ENCODE measurements around the gene AHSP.
A peak's percentile ranks its signal among the peaks of the same experiment; 100 is the strongest.
"Not testable (repeated sequence)": the region's sequence is repeated elsewhere in the genome, so short reads cannot be mapped to it uniquely, and the experiment has no call there.

Gene AHSP

DNA sequence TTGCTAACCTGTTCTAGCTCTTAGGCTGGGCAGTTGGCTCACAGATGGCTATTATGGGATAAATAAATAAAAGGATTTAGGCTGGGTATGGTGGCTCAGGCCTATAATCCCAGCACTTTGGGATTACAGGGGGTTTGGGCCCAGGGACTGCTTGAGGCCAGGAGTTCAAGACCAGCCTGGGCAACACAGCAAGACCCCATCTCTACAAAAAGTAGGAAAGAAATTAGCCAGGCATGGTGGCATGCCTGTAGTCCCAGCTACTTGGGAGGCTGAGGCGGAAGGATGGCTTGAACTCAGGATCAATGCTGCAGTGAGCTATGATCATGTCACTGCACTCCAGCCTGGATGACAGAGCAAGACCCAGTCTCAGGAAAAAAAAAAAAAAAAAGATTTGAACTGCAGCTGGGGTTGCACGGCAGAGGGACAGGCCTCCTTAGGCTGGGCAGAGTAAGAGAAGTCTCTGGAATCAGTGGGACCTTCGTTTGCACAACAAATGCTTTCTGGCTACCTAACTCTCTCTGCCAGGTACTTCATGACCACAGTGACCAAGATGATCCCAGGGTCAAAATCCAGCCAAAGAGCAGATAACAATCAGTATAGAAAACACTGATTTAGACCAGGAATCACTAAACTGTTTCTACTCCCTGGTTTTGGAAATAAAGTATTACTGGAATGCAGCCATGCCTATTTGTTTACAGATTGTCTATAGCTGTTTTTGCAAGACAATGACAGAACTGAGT is 26.3 kb upstream of the AHSP start:
- DNase-seq, result no peak

DNA sequence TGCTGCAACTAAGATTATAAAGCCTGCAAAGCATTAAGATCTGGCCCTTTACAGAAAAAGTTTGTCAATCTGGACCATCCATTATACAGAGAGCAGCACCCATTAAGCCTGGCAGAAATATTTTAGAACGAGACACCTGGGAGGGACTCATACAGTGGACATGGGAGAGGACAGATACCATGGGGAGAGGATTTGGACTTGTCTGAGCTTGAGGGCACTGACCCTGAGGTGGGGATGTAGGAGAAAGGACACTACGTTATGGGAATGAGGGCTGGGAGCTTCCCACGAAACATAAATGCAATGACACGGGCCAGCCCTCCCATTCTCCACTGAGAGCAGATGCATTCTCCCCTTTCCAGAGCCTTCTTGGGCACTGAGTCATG is 25.7 kb upstream of the AHSP start:
- no peak for DNase-seq

DNA sequence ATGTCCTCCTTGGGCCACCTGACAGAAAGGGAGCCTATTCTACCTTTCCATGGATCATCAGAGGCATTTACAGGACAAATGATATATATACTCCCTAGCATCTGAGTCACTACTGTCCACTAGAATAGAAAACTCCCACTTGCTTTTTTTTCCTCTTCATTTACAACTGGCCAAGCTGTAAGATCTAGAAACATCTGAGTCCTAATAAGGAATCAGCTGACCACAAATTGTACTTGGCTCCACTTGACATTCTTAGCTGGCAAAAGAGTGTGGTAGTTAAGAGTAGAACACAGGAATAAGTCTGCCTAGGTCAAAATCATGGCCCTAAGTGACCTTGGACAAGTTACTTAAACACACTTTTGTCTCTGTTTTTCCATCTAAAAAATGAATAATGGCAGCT is 24.7 kb upstream of the AHSP start:
- DNase-seq, result no peak

DNA sequence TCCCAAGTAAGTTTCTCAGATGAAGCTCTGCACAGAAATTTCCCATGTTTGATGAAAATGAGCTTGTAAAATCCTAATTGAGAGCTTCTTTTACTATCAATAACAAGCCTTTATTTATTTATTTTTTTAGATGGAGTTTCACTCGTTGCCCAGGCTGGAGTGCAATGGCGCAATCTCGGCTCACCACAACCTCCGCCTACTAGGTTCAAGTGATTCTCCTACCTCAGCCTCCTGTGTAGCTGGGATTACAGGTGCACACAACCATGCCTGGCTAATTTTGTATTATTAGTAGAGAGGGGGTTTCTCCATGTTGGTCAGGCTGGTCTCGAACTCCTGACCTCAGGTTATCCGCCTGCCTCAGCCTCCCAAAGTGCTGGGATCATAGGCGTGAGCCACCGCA is 24.1 kb upstream of the AHSP start:
- DNase-seq, result not testable (repeated sequence)

GRCh38 chr16:31504159-31504558 is 23.5 kb upstream of the AHSP start:
- no peak for DNase-seq

GRCh38 chr16:31505483-31505882 is 22.2 kb upstream of the AHSP start:
- no peak for DNase-seq

GRCh38 chr16:31507617-31507928 is 20.1 kb upstream of the AHSP start:
- no peak for DNase-seq

- peak; percentile 93 for DNase-seq
These were observed 19.6 kb upstream of the AHSP start, which contains the start of gene RUSF1 for GRCh38 chr16:31507929-31508705. TSS of gene RUSF1 (minus strand) at chr16:31508391. CDS start at chr16:31508373, 18 bp downstream.

DNA sequence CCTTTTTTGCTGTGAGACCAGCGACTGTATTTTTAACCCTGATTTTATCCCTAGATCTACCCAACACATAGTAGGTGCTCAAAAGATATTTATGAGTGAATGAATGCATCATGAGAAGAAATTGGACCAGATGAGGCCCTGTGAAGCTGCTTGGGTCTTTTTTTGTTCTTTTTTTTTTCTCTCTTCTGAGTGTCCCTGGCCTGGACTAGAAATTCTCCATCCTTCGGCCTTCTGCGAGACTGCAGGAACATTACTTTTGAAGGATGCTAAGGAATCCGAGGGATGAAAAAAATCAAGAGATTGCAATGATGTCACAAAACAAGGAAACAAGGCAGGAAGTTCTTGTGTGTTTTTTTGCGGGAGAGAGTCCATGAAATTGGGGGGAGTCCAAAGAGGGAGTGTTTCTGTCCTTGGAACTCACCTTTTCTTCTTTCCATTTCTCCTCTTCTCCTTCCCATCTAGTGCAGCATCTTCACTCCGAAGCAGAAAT is 18.9 kb upstream of the AHSP start:
- DNase-seq, result no peak

DNA sequence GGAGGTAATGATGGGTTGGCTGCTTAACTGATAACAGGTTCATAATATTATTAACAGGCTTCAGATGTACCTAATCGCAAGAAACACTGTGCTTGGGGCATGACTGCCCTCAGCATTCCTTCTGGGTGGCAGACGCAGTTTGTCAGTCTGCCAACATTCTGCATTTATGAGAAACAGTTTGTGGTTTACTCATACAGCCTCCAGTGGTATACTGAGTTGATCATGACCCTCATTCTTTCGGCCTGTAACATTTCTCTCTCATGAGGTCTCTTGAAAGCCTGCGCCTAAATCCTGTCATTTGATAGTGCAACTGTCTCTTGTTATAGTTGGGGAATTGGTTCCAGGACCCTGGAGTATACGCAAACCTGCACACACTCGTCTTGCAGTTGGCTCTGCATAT is 14.6 kb upstream of the AHSP start:
- DNase-seq, result no peak

DNA sequence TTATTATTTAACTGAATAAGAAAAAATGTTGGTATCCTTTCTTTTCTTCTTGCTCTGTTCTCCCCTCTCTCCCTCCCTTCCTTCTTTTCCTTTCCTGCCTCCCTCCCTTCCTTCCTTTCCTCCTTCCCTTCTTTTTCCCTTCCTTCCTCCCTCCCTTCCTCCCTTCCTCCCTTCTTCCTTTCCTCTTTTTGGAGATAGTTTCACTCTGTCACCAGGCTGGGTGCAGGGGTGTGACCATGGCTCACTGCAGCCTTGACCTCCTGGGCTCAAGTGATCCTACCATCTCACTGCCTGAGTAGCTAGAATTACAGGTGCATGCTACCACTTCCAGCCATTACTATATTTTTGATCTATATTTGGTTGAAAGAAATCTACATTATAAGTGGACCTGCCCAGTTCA is 13.8 kb upstream of the AHSP start:
- DNase-seq, result no peak

DNA sequence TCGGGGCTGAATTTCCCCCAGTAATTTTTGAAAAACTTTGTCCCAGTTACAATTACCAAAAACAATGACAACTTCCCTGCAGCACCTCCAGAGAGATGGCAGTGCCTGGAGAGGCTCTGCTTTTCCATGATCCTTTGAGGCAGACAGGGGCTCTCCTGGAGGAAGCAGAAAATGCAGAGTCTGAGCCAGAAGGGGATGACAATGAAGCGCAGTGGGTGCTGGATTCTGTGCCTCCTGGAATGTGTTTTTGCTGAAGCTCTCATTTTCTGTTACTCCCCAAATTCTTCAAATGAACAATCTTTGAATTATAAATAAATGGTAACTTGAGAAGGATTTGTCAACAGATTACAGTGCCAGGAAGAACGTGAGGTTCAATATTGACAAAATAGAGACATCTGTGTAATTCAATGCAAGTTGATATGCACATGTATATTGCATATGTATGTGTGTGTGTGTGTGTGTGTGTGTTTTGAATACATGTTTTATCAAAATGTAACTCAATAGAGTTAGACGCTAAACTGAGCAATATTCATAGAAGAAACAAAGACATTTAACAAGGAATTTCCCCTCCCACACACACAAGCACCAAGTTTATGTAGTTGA is 9.8 kb upstream of the AHSP start:
- DNase-seq, result no peak

DNA sequence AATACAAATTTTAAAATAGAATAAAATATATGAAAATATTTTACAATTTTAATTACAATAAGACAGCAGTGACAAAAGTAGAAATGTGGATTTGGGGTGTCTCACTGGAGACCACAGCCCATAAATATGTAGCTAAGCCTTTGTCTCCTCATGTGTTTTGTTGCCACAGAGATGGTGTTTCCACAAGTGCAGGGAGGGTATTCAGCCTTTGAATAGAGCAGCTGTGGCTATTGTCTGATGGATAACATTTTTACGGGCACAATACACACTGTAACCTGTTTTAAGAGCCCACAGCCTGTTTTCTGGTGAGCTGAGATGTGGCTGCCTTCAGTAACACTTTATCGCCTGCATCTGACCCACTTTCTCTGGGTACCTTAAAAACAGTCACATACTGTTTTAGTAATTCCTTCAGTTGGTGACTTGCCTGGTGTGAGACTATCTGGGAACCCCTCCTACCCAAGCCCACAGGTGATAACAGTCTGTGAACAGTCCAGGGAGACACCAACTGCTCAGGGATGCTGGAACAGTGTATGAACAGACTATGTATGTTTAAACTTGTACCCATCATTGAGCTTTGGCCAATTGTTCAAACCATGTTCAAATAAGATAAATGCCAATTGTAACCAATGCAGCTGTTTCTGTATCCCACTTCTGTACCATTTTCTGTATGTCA is 7.8 kb upstream of the AHSP start:
- no peak for DNase-seq

DNA sequence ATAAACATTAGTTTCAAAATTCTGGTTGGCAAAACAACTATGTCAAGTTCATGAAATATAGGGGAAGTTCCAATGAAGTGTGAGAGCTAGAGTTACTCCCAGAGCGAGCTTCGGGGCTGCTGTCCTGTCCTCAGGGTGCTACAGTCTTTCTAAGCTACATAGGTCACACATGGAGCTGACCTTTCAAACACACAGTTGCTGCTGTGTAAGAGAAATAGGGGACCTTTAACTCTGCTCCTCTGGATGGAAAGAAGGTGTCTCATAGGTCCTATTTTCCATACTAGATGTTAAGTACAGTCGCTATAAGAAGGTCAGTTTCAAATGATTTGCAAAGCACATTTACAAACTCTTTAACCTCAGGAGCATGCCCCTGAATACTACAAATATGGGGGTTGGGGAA is 6.3 kb upstream of the AHSP start:
- no peak for DNase-seq

GRCh38 chr16:31522071-31522470 is 5.6 kb upstream of the AHSP start:
- DNase-seq, result no peak

- not testable (repeated sequence) for DNase-seq
These were observed 3.9 kb upstream of the AHSP start for GRCh38 chr16:31523768-31524167.

GRCh38 chr16:31525113-31525512 is 2.6 kb upstream of the AHSP start:
- no peak for DNase-seq

DNA sequence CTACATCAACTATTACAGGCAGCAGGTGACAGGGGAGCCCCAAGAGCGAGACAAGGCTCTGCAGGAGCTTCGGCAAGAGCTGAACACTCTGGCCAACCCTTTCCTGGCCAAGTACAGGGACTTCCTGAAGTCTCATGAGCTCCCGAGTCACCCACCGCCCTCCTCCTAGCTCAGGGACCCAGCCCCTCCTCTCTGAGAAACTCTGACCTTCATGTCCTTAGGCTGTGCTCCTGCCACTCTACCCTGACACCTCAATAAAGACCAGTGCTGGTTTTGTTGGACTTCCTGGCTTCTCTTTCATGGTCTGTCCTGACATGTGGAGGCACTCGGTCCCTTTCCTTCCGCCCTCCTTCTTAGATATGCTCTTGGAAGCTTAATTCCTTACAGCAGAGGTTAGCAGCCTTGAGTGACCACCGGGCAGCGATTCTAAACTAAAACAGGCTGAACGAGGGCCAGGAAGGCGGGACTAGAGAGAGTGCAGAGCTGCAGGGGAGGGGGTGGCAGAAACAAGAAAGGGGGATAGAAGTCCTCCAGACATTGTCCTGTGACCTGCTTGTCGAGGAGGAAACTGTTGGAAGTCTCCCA is 915 bp downstream of the AHSP start:
- no peak for DNase-seq

- no peak for DNase-seq
These were observed 1.6 kb downstream of the AHSP start for GRCh38 chr16:31529108-31529936.

DNA sequence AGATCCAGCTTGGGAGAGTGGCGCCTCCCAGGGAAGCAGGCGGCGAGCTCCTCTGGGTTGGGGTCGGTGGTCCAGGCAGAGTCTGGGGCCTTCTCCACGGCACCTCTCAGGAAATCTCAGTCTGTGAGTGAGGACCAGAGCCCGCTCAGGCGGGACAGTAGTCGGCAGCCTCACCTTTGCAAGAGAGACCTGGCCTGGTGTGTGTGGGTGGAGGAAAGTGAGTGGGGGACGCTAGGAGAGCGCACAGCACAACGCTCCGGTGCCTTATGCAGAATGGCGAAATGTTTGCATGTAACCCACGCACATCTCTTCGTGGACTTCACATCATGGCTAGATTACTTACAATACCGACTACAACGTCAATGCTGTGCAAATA is 2.2 kb downstream of the AHSP start:
- no peak for DNase-seq

DNA sequence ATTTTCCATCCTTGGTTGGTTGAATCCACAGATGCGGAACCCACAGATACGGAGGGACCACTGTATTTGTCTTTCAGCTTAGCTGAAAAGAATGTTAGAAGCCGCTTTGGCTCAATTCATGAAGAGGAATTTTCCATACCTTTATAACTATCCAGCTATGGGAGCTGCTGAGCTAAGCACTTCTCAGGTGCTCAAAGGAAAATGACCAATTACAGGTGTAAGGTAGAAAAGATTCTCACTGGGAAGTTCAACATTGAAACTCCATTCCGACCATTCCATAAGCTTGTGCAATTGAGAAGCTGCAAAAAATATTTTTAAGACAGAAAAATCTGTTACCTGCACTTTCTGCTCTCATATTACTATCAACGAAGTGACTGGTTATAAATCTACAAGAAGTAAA is 2.7 kb downstream of the AHSP start:
- DNase-seq, result no peak

- no peak for DNase-seq
These were observed 3.4 kb downstream of the AHSP start for GRCh38 chr16:31531096-31531495.

Measured in activated effector memory CD4-positive, alpha-beta T cell treated with anti-CD3 and anti-CD28 coated beads, Interleukin-2, amount 50 U/mL, for 16 hours (primary cell).